Measurements from ENCODE around the gene PANX2. TPM values are rescaled to one million over a fixed set of nuclear protein-coding genes. Genes with fewer than 3 reads are reported as not detected.

The PANX2 gene
- total RNA-seq, 1 donor from 2014 or later, result not detected

DNA sequence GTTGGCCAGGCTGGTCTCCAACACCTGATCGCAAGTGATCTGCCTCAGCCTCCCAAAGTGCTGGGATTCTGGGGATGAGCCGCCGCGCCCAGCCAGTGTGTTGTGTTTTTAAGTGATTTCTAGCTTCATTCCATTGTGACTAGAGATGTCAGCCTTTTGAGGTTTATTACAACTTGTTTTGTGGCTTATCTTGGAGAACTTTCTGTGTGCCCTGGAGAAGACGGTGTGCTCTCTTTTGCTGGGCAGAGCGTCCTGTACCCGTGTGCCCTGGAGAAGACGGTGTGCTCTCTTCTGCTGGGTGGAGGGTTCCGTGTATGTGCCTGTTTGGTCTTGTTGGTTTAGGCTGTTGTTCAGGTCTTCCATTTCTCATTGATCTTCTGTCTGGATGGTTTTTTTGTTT, 42.7 kb downstream of the PANX2 start:
- no peak for DNase-seq (ENCODE audit: low read depth)

DNA sequence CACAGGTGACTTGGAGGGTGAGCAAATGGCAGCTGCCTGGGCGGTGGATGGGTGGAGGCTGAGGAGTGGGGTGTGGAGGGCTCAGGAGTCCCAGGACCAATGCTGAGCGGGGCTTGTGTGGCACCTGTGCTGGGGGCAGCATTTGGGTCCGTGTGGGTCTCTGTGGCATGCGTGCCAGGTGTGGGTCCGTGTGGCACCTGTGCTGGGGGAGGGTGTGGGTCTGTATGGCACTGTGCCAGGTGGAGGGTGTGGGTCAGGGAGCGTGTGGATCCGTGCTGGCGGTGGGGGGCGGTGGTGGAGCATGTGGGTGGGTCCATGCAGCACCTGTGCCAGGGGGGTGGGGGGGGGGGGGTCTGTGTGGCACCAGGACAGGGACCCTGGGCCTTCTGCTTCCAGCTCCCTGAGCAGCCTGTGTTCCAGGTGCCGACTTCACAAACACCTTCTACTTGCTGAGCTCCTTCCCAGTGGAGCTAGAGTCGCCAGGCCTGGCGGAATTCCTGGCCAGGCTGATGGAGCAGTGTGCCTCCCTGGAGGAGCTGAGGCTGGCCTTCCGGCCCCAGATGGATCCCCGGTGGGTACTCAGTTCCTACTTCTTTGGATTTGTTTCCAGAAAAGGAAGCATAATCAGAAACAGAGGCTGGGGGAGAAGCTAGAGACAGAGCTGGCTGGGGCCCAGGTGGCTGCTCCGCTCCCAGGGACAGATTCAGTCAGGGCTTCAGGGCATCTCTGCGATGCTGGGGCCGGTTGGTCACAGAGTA, 44.9 kb downstream of the PANX2 start:
- no peak for DNase-seq (ENCODE audit: low read depth)

- no peak for DNase-seq (ENCODE audit: low read depth)
Measured at GRCh38 chr22:50216055-50216683, 45.6 kb downstream of the PANX2 start.

DNA sequence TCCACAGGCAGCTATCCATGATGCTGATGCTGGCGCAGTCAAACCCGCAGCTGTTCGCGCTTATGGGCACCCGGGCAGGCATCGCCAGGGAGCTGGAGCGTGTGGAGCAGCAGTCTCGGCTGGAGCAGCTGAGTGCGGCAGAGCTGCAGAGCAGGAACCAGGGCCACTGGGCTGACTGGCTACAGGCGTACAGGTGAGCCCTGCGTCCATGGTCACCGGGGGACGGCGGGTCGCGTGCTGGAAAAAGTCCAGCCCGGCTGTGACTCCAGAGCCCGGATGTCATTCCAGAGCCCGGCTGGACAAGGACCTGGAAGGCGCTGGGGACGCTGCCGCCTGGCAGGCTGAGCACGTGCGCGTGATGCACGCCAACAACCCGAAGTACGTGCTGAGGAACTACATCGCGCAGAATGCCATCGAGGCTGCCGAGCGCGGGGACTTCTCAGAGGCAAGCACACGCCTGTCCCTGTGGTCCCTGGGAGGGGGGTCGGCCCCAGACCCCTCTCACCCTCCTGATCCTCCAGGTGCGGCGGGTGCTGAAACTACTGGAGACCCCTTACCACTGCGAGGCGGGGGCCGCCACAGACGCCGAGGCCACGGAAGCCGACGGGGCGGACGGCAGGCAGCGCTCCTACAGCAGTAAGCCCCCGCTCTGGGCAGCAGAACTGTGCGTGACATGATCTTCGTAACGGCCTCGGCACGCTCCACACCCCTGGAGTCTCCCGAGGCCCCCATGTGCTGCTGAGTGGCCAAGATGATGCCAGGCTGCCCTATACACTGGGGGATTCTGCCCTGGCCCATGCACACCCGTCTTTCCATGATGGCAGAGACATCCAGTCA, 46.4 kb downstream of the PANX2 start:
- DNase-seq (ENCODE audit: low read depth), result no peak

GRCh38 chr22:50217543-50218152, 47.1 kb downstream of the PANX2 start:
- DNase-seq (ENCODE audit: low read depth), result no peak

DNA sequence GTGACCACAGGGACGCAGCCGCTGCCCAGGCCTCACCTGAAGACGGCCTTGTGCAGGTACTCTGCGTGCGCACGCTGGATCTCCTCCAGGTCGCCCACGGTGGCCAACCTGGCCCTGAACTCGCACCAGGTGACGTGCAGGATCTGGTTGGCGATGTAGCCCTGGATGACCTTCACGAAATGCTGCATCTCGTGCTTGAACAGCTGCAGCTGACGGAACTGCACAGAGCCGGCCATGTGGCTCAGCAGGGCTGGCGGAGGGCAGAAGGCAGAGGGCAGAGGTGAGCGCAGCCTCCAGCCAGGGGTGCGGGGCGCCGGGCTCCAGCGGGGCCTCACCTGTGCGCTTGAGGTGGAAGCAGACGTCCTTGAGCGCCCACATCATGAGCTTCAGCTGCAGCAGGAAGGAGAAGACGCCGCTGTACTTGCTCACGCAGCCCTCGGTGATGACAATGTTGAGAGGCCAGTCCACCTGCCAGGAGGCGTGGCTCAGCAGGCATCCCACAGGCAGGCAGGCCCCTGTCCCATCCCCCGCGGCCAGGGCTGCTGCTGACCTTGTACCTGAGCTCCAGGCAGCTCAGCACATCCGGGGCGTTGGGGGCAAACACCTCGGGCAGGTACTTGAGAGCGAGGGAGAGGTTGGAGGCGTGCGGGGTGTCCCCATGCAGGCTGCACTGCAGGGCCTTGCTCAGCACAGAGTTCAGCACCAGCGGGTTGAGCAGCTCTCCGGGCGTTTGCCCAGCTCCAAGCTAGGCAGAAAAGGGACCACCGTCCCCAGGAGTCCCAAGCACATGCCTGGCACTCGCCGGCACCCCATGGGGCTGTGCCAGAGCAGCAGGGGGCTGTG, 47.8 kb downstream of the PANX2 start:
- no peak for DNase-seq (ENCODE audit: low read depth)

DNA sequence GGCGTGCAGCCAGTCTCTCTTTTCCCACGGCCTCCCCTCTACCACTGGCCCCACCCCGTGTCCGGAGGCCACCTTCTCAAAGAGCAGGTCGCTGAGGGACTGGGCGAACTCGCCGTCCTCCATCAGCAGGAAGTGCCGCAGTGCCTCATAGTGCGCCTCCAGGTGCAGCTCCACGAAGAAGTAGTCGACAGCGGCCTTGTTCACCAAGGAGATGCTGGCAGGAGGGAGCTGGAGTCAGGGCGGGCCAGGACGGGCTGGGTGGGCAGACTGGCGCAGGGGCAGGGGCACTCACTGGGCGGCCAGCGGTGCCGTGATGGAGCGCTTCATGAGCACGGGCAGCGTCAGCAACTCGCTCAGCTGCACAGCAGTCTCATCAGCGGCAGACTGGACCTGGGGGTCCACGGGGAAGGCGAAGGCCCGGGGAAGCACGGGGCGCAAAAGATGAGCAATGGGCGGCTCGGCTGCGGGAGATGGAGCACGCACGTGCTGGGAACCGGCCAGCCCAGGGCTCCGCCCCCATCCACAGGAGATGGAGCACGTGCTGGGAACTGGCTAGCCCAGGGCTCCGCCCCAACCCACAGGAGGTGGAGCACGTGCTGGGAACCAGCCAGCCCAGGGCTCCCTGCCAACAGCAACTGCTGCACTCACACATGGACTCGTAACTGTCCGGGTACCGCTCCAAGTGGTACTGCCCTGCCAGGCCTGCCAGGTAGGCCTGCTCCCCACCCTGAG, 48.6 kb downstream of the PANX2 start:
- DNase-seq (ENCODE audit: low read depth), result peak; percentile 42

- DNase-seq (ENCODE audit: low read depth), result no peak
Measured at GRCh38 chr22:50219800-50220602, 49.5 kb downstream of the PANX2 start.

DNA sequence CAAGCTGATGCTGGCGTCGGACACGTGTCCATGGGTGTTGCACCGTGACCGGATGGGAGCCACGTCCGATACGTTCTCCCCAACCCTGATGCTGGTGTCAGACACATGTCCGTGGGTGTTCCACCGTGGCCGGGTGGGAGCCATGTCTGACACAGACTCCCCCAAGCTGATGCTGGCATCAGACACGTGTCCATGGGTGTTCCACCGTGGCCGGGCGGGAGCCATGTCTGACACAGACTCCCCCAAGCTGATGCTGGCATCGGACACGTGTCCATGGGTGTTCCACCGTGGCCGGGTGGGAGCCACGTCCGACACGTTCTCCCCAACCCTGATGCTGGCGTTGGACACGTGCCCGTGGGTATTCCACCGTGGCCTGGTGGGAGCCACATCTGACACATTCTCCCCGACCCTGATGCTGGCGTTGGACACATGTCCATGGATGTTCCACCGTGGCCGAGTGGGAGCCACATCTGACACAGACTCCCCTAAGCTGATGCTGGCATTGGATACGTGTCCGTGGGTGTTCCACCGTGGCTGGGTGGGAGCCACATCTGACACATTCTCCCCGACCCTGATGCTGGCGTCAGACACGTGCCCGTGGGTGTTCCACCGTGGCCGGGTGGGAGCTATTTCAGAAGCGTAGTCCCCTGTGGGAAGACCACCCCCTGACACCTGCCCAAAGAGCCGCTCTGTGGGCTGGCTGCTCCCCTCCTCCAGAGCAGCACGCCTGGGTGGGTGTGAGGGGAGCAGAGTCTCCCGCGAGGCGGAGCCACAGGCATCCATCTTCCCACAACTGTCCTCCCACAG, 50.3 kb downstream of the PANX2 start:
- no peak for DNase-seq (ENCODE audit: low read depth)

- DNase-seq (ENCODE audit: low read depth), result no peak
Measured at GRCh38 chr22:50221410-50222300, 51.1 kb downstream of the PANX2 start.

- DNase-seq (ENCODE audit: low read depth), result no peak
Measured at GRCh38 chr22:50222508-50222907, 52.0 kb downstream of the PANX2 start.

DNA sequence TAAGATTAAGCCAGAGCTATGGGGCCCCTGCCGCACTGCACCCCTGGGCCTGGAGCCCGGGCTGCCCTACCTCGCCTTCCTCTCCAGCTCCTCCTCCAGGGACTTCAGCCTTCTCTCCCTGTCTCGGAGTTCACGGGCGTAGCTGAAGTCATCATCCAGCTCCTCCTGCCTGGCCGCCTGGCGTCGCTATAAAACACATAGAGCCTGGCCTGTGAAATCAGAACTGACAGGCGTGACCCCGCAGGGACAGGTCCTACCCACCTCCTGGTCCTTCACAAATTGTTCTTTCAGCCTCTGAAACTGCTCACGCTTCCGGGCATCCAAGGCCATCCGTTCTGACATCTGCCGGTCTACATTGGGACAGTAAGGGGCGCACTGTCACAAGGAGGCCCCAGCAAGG, 53.5 kb downstream of the PANX2 start:
- no peak for DNase-seq (ENCODE audit: low read depth)

- no peak for DNase-seq (ENCODE audit: low read depth)
Measured at GRCh38 chr22:50225200-50225969, 54.9 kb downstream of the PANX2 start.

GRCh38 chr22:50226063-50226874, 55.7 kb downstream of the PANX2 start:
- no peak for DNase-seq (ENCODE audit: low read depth)

- no peak for DNase-seq (ENCODE audit: low read depth)
Measured at GRCh38 chr22:50226875-50227165, 56.3 kb downstream of the PANX2 start.

- DNase-seq (ENCODE audit: low read depth), result no peak
Measured at GRCh38 chr22:50227579-50228215, 57.2 kb downstream of the PANX2 start.

Data from renal cortical epithelial cell (primary cell).